HG02588 (cell line): ENCODE results near the gene SRRM3.
"Not testable (repeated sequence)": the region's sequence is repeated elsewhere in the genome, so short reads cannot be mapped to it uniquely, and the experiment has no call there.

ENCODE experiments used
- ATAC-seq: cut with Tn5 transposase; IDR thresholded peaks from one replicate; pipeline ENCODE4 v1.9.1; 2021; ENCODE audit warnings: mild to moderate bottlenecking, moderate library complexity; ENCODE audit not compliant: unreplicated experiment

The SRRM3 gene

GRCh38 chr7:76285604-76286374, 84.1 kb downstream of the SRRM3 start:
- ATAC-seq, result no peak

GRCh38 chr7:76286842-76287403, 85.2 kb downstream of the SRRM3 start:
- ATAC-seq, result no peak

- not testable (repeated sequence) for ATAC-seq
Measured at GRCh38 chr7:76290847-76291350, 89.2 kb downstream of the SRRM3 start.

- peak; percentile 62 for ATAC-seq
Measured at GRCh38 chr7:76291351-76292212, 89.9 kb downstream of the SRRM3 start.

GRCh38 chr7:76292213-76292573, 90.5 kb downstream of the SRRM3 start:
- ATAC-seq, result no peak

GRCh38 chr7:76292911-76293310, 91.2 kb downstream of the SRRM3 start:
- ATAC-seq, result not testable (repeated sequence)

- no peak for ATAC-seq
Measured at GRCh38 chr7:76293407-76293901, 91.8 kb downstream of the SRRM3 start.

- ATAC-seq, result no peak
Measured at GRCh38 chr7:76294344-76295024, 92.8 kb downstream of the SRRM3 start.

- no peak for ATAC-seq
Measured at GRCh38 chr7:76296743-76297740, 95.3 kb downstream of the SRRM3 start.

- ATAC-seq, result no peak
Measured at GRCh38 chr7:76300166-76300731, 98.6 kb downstream of the SRRM3 start.

- ATAC-seq, result no peak
Measured at GRCh38 chr7:76301000-76301399, 99.3 kb downstream of the SRRM3 start.

GRCh38 chr7:76302347-76303201, 100.9 kb downstream of the SRRM3 start, which contains the start of gene HSPB1:
Gene HSPB1 (plus strand): TSS chr7:76302673. CDS start chr7:76302713, 40 bp downstream.
- peak; percentile 43 for ATAC-seq

- no peak for ATAC-seq
Measured at GRCh38 chr7:76303202-76304147, 101.8 kb downstream of the SRRM3 start.

GRCh38 chr7:76304888-76305375, 103.2 kb downstream of the SRRM3 start:
- ATAC-seq, result no peak

- ATAC-seq, result not testable (repeated sequence)
Measured at GRCh38 chr7:76308874-76309273, 107.2 kb downstream of the SRRM3 start.

GRCh38 chr7:76309341-76310101, 107.8 kb downstream of the SRRM3 start:
- not testable (repeated sequence) for ATAC-seq
